HG03565 (cell line): Measurements from ENCODE around the gene BOLA1.
A peak's percentile ranks its signal among the peaks of the same experiment; 100 is the strongest.
"Not testable (repeated sequence)": the region's sequence is repeated elsewhere in the genome, so short reads cannot be mapped to it uniquely, and the experiment has no call there.

ENCODE experiments used
- ATAC-seq: cut with Tn5 transposase; IDR thresholded peaks from one replicate; pipeline ENCODE4 v1.9.1; 2021; ENCODE audit warnings: mild to moderate bottlenecking, moderate library complexity; ENCODE audit not compliant: unreplicated experiment

BOLA1 gene

GRCh38 chr1:149927563-149928400, 28.4 kb downstream of the BOLA1 start, which contains the start of gene SF3B4:
SF3B4 (minus strand) TSS chr1:149927803; CDS start chr1:149927759, 44 bp downstream.
- peak; percentile 81 for ATAC-seq

GRCh38 chr1:149928401-149928724, 29.0 kb downstream of the BOLA1 start:
- no peak for ATAC-seq

GRCh38 chr1:149929856-149930255, 30.5 kb downstream of the BOLA1 start:
- ATAC-seq, result no peak

GRCh38 chr1:149931212-149931790, 31.9 kb downstream of the BOLA1 start:
- no peak for ATAC-seq

GRCh38 chr1:149932474-149932873, 33.1 kb downstream of the BOLA1 start:
- ATAC-seq, result no peak

GRCh38 chr1:149933208-149933607, 33.8 kb downstream of the BOLA1 start:
- ATAC-seq, result no peak

- ATAC-seq, result no peak
Measured at GRCh38 chr1:149934356-149934755, 35.0 kb downstream of the BOLA1 start.

GRCh38 chr1:149936170-149936991, 37.0 kb downstream of the BOLA1 start, which contains the start of gene MTMR11:
MTMR11 (minus strand) TSS chr1:149936879; CDS start chr1:149936647, 232 bp downstream.
- ATAC-seq, result no peak

GRCh38 chr1:149936992-149937705, 37.8 kb downstream of the BOLA1 start:
- no peak for ATAC-seq

- ATAC-seq, result no peak
Measured at GRCh38 chr1:149937759-149938158, 38.4 kb downstream of the BOLA1 start.

- ATAC-seq, result not testable (repeated sequence)
Measured at GRCh38 chr1:149938668-149939003, 39.3 kb downstream of the BOLA1 start.

- no peak for ATAC-seq
Measured at GRCh38 chr1:149940427-149940826, 41.1 kb downstream of the BOLA1 start.

- no peak for ATAC-seq
Measured at GRCh38 chr1:149942207-149942606, 42.8 kb downstream of the BOLA1 start.

GRCh38 chr1:149942885-149943284, 43.5 kb downstream of the BOLA1 start:
- no peak for ATAC-seq

- ATAC-seq, result no peak
Measured at GRCh38 chr1:149945206-149945605, 45.8 kb downstream of the BOLA1 start.

- ATAC-seq, result no peak
Measured at GRCh38 chr1:149949911-149950310, 50.5 kb downstream of the BOLA1 start.
